Measurements from ENCODE around the gene HS3ST3A1. TPM values are rescaled to one million over a fixed set of nuclear protein-coding genes. Genes with fewer than 3 reads are reported as not detected.

The HS3ST3A1 gene
- total and polyA plus RNA-seq, 2 experiments from 2014 or later, result 5.4 to 24.1 TPM

- TF ChIP-seq NANOG (IDR thresholded peaks at IDR 0.05; ENCODE audit: borderline replicate concordance) (no peak), ETS1 (IDR thresholded peaks at IDR 0.05) (no peak), REST (IDR thresholded peaks at IDR 0.05; ENCODE audit: unreplicated experiment) (no peak)
Measured at GRCh38 chr17:13500947-13501346, 100.8 kb downstream of the HS3ST3A1 start (continued).

- no peak overlapping the region; the same call in 1 of the 2 replicates for H3K27ac Mint-ChIP-seq
- H3K27me3 ChIP-seq (ENCODE audit: insufficient read depth), result no peaks in the 10 kb centered on the region
- H2AFZ ChIP-seq, result no peak overlapping the region
- H3K4me1 ChIP-seq (ENCODE audit: insufficient read depth), result no peaks in the 10 kb centered on the region
- H3K79me2 ChIP-seq (replicated peaks; ENCODE audit: insufficient read depth), result no peaks in the 10 kb centered on the region; the same call in 1 of the 2 replicates
- no peaks in the 10 kb centered on the region for H3K36me3 ChIP-seq (ENCODE audit: insufficient read depth)
- peaks cover 7% of the 10 kb centered on the region; the same call in 2 of the 3 replicates for H3K36me3 Mint-ChIP-seq (ENCODE audit: low read depth)
- no peak overlapping the region; the same call in 1 of the 2 replicates for H3K27ac ChIP-seq (ENCODE audit: low read depth)
- H4K20me1 ChIP-seq (replicated peaks; ENCODE audit: insufficient read depth), result 0 out of 2 replicates have a peak, but pooled peaks cover 2% of the 10 kb centered on the region
- H3K4me3 Mint-ChIP-seq, result no peak overlapping the region
- H3F3A ChIP-seq (replicated peaks; ENCODE audit: low read depth), result no peaks in the 10 kb centered on the region
- no peaks in the 10 kb centered on the region for H3K9me3 Mint-ChIP-seq
- H3K4me2 ChIP-seq, result no peak overlapping the region
- H3K4me3 ChIP-seq, result no peak overlapping the region
- ATAC-seq (no peak), DNase-seq (ENCODE audit: low spot score) (no peak)
- H3K4me1 Mint-ChIP-seq, result no peaks in the 10 kb centered on the region
- no peaks in the 10 kb centered on the region for H3K9me2 ChIP-seq (ENCODE audit: insufficient read depth)
- H3K27me3 Mint-ChIP-seq (ENCODE audit: insufficient read depth, low read depth, poor library complexity), result no peaks in the 10 kb centered on the region
- TF ChIP-seq EZH2 (IDR thresholded peaks at IDR 0.05; ENCODE audit: low read depth, unreplicated experiment), result no peak
- no peak for TF ChIP-seq ZNF331 (CRISPR knock-in tag; IDR thresholded peaks at IDR 0.05; ENCODE audit: low read depth)
- no peak for TF ChIP-seq ZNF114 (CRISPR knock-in tag; IDR thresholded peaks at IDR 0.05)
- no peak for TF ChIP-seq EZH2phosphoT487 (IDR thresholded peaks at IDR 0.05; ENCODE audit: unreplicated experiment)
- TF ChIP-seq CREB1 (CRISPR knock-in tag; IDR thresholded peaks at IDR 0.05; ENCODE audit: low read depth), result no peak
- no peak for TF ChIP-seq ZNF462 (CRISPR knock-in tag; IDR thresholded peaks at IDR 0.05)
- TF ChIP-seq REST (IDR thresholded peaks at IDR 0.05; ENCODE audit: unreplicated experiment), result no peak
- no peak for TF ChIP-seq POLR2AphosphoS5 (IDR thresholded peaks at IDR 0.05; ENCODE audit: low read depth)
Measured at GRCh38 chr17:13498184-13498583, 103.5 kb downstream of the HS3ST3A1 start.
